ENCODE results near the gene MAP3K21.

- TF ChIP-seq CTCF (conservative IDR thresholded peaks at IDR 0.05 in 1 of 2, IDR thresholded peaks at IDR 0.05 in 1 of 2; ENCODE audit: low read depth in 1 of 2, low read length in 2 of 2) (no peak), EZH2 (IDR thresholded peaks at IDR 0.05; ENCODE audit: low read length, missing control alignments) (no peak)
Measured at GRCh38 chr1:233361876-233362275, 34.4 kb downstream of the MAP3K21 start.

Measured in fibroblast of lung (primary cell).